Ramos (cell line): ENCODE data around the gene COL27A1.
"Not testable (repeated sequence)": the region's sequence is repeated elsewhere in the genome, so short reads cannot be mapped to it uniquely, and the experiment has no call there.

Experiments
- in situ Hi-C: fragments of 300-500 bp; cut with MboI; formaldehyde crosslinking; loops from one replicate; pipeline ENCODE4 v1.14.3; 2022; ENCODE audit warnings: low sequenced_read_pairs; ENCODE audit not compliant: unreplicated experiment

COL27A1 gene

GRCh38 chr9:114324492-114324891 is 169.2 kb downstream of the COL27A1 start:
- in situ Hi-C loops, result no loop called here

DNA sequence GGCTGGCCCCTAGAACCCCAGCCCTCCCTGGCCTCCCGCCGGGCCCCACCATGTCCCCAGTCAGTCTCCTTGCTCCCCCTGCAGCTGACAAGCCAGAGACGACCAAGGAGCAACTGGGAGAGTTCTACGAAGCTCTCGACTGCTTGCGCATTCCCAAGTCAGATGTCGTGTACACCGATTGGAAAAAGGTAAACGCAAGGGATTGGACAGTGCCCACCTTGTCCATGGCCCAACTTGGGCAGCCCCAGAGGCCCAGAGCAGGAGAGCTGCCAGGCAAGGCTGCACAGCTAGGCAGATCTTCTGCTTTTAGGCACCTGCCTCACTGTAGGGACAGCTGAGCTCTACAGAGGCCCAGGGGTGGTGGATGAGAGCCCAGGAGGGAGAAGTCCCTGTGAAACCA is 169.6 kb downstream of the COL27A1 start:
- in situ Hi-C loops, result not testable (repeated sequence)

- in situ Hi-C loops, result not testable (repeated sequence)
These were observed 170.4 kb downstream of the COL27A1 start for GRCh38 chr9:114325684-114326254.

GRCh38 chr9:114327749-114328148 is 172.4 kb downstream of the COL27A1 start:
- in situ Hi-C loops, result no loop called here

DNA sequence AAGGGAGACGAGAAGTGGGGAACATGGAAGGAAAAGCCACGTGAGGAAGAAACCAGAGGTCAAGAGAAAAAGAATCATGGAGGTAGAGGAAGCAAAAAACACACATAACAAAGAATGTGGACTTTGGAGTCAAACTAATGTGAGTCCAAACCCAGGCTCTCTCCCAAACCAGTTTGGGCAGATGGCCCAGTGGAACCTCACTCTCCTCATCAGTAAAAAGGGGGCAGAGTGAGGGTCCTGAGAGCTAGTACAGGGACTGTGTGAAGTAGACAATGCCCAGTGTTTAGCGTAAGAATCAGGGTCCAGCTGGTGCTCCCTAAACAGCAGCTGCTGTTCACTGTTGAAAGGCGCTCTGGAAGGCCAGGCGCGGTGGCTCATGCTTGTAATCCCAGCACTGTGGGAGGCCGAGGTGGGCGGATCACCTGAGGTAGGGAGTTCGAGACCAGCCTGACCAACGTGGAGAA is 173.1 kb downstream of the COL27A1 start:
- in situ Hi-C loops, result not testable (repeated sequence)

DNA sequence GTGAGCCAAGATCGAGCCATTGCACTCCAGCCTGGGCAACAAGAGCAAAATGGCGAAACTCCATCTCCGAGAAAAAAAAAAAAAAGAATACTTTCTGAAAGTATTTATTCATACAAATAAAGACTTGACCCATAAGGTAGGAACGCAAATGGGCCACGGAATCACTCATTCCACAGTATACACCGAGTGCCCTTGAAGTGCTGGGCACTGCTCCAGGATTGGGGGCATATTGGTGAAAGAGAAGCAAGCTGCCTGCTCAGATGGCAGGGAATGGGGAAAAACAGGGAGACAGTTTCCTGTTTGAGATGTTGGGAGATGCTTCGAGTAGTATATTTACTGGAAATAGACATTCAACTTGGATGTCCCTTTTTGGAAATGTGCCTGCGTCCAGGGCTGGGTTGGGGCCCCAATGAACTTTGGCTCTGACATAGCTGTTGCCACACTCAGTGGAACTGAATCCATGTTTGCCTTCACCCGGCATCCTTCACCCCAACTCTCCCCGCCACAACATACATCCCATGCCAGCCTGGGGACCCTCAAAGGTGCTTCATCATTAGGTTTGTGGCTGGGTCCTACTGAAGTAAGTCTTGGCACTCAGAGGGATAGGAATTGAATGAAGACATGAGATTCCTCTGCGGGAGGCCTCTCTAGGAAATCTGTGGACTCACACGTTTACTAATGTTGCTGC is 173.7 kb downstream of the COL27A1 start:
- in situ Hi-C loops, result not testable (repeated sequence)

DNA sequence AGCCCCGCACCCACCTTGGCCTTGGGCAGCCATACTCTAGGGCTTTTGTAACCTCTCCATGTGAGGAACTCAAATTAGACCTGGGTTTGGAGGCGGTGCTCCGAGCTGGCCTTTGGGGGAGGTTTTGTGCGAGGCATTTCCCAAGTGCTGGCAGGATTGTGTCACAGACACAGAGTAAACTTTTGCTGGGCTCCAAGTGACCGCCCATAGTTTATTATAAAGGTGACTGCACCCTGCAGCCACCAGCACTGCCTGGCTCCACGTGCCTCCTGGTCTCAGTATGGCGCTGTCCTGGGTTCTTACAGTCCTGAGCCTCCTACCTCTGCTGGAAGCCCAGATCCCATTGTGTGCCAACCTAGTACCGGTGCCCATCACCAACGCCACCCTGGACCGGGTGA is 174.3 kb downstream of the COL27A1 start, which contains the start of gene ORM2:
Gene ORM2 (plus strand): TSS at position 245 of the 398 bp plus-strand sequence. CDS start 36 bp downstream, at position 281.
- in situ Hi-C loops, result not testable (repeated sequence)

GRCh38 chr9:114330636-114331035 is 175.3 kb downstream of the COL27A1 start:
- in situ Hi-C loops, result no loop called here

DNA sequence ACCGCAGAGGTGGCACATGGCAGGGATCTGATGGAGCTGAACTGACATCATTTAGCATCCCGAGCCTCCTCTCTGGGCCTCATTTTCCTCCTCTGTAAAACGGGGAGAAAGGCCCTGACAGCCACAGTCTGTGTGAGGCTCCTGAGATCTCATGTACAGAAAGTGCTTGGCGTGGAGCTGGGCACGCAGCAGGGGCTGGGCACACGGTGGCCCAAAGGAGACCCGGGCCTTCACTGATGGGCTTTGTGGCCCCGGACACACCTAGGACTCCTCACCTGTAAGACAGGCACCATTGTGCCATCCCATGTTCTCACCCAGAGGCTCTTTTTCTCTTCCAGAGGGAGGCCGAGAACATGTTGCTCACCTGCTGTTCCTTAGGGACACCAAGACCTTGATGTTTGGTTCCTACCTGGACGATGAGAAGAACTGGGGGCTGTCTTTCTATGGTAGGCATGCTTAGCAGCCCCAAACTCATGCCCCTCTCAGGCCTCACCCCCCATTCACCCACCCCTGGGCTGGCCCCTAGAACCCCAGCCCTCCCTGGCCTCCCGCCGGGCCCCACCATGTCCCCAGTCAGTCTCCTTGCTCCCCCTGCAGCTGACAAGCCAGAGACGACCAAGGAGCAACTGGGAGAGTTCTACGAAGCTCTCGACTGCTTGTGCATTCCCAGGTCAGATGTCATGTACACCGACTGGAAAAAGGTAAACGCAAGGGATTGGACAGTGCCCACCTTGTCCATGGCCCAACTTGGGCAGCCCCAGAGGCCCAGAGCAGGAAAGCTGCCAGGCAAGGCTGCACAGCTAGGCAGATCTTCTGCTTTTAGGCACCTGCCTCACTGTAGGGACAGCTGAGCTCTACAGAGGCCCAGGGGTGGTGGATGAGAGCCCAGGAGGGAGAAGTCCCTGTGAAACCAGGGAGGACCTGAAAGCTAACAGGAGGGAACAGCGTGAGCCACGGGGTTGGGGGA is 176.2 kb downstream of the COL27A1 start:
- in situ Hi-C loops, result not testable (repeated sequence)

GRCh38 chr9:114332474-114333040 is 177.2 kb downstream of the COL27A1 start:
- in situ Hi-C loops, result not testable (repeated sequence)

DNA sequence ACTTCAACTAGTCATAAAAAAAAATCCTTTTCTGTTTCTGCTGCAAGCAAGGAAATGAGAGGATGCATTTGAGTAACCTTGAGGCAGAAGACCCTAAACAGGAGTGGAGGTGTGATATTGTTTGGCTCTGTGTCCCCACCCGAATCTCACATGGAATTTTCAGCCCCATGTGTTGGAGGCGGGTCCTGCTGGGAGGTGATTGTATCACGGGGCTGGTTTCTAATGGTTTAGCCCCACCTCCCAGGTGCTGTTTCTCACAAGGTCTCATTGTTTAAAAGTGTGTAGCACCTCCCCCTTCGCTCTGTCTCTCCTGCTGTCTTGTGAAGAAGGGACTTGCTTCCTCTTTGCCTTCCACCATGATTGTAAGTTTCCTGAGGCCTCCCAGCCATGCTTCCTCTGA is 178.4 kb downstream of the COL27A1 start:
- in situ Hi-C loops, result not testable (repeated sequence)

GRCh38 chr9:114334490-114334889 is 179.2 kb downstream of the COL27A1 start:
- in situ Hi-C loops, result no loop called here

- in situ Hi-C loops, result no loop called here
These were observed 180.4 kb downstream of the COL27A1 start for GRCh38 chr9:114335745-114336144.

DNA sequence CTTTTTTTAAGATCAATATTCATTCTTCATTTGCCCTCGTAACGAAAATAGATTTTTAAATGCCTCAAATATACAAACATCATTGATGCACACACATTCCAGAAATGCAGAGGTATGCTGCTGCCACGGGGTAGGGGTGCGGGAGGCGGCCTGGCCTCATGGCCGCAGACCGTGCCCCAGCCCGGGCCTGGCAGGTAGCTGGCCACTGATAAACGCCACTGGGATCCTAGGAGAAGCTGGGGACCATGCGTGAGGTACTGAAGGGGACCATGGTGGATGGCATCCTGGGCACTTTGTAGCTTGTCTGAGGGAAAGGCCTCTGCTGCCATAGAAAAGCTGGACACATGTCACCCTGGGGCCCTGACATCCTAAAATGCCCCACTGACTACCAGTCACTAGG is 180.8 kb downstream of the COL27A1 start:
- in situ Hi-C loops, result no loop called here

- in situ Hi-C loops, result no loop called here
These were observed 181.5 kb downstream of the COL27A1 start for GRCh38 chr9:114336699-114337395.

GRCh38 chr9:114338187-114338586 is 182.8 kb downstream of the COL27A1 start:
- in situ Hi-C loops, result no loop called here

DNA sequence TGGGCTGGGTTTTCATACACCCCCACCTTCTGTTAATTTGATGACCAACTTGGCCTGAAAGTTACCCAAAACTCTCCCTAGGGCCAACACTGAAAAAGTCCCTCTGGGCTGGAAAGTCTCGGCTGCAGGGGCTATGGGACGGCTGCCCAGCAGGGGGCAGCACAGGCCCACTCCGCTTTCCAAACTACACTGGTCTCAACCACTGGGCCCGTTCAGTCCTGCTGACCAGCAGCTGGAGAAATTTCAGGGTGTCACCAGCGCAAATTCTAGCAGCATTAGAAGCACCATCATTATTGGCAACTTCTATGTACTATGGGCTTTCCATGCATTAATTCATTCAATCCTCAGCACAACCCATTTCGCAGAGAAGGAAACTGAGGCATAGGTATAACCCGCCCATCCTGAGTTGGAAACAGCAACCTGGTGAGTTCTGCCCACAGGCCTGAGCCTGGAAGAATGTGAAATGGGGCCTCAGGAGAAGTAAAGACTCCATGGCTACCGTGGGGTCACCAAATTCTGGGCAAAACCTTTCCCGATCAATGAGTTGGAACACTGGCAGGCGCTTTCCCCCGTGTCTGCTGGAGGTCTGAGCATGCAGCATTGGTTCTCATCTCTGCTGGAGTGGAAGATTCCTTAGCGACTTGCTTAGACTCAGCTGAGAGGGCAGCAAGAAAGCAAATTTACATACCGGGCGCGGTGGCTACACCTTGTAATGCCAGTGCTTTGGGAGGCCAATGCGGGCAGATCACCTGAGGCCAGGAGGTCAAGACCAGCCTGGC is 184.0 kb downstream of the COL27A1 start:
- in situ Hi-C loops, result no loop called here

- in situ Hi-C loops, result no loop called here
These were observed 186.0 kb downstream of the COL27A1 start for GRCh38 chr9:114341152-114341830.

DNA sequence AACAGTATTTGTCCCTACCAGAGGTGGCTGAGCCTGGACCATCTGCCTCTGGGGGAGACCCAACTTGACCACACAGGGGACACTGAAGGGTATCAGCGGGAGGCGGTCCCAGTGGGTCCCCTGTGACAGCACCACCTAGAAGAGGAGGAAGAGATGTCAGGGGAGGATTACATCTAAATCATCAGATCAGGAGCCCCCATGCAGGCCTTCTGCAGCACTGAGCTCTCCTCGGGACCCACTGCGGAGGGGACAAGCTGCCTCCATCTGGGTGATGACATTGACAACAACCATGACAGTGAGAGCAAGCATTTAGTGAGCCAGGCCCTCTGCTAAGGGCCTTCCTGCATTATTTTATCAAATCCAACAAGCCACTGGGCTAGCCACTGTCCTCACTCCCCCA is 186.7 kb downstream of the COL27A1 start:
- in situ Hi-C loops, result no loop called here
